ENCODE results near the gene CREB3L2.
"Not testable (repeated sequence)": the region's sequence is repeated elsewhere in the genome, so short reads cannot be mapped to it uniquely, and the experiment has no call there.

CREB3L2 gene, protein sequence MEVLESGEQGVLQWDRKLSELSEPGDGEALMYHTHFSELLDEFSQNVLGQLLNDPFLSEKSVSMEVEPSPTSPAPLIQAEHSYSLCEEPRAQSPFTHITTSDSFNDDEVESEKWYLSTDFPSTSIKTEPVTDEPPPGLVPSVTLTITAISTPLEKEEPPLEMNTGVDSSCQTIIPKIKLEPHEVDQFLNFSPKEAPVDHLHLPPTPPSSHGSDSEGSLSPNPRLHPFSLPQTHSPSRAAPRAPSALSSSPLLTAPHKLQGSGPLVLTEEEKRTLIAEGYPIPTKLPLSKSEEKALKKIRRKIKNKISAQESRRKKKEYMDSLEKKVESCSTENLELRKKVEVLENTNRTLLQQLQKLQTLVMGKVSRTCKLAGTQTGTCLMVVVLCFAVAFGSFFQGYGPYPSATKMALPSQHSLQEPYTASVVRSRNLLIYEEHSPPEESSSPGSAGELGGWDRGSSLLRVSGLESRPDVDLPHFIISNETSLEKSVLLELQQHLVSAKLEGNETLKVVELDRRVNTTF

DNA sequence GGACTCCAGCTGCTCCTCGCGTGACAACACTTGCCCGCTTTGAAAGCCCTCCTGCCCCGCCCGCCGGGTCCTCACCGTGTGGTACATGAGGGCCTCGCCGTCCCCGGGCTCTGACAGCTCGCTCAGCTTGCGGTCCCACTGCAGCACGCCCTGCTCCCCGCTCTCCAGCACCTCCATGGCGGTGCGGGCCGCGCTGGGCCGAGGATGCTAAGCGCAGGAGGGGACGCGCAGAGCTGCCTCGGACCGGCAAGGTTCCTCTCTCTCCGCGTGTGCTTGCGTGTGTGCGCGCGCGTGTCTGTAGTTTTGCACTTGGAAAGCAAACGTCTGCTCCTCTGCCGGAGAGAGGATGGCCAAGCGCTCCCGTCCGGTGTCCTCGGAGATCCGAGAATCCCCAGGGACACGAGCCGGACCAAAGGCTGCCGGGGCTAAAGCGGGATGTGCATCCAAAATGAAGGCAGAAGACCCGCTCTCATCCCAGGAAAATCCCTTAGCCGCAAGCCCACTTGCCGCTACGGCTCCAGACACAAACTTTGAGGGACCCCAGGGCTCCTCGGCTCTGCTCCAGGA, at the start of gene CREB3L2:
Gene CREB3L2, minus strand, starts transcription at position 558 of the 567 bp plus-strand sequence. Its CDS starts 381 bp downstream, at position 177.
- DNase-seq (ENCODE audit: low spot score), result no peak

DNA sequence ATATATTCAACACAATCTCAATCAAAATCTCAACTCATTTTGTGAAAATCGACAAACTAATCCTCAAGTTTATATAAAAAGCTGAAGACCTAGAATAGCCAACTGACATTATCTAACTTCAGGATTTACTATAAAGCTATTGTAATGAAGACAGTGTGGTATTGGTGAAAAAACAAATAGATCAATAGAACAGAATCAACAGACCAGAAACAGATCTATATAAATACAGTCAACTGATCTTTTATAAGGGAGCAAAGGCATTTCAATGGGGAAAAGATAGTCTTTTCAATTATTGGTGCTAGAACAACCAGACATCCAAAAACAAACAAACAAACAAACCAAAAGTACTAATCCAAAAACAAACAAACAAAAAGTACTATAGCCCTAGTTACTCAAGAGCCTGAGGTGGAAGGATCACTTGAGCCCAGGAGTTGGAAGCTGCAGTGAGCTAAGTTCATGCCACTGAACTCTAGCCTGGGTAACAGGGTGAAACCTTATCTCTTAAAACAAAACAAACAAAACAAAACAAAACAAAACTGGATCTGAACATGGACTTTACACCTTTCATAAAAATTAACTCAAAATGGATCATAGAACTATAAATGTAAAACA, 47.7 kb upstream of the CREB3L2 start:
- DNase-seq (ENCODE audit: low spot score), result no peak

DNA sequence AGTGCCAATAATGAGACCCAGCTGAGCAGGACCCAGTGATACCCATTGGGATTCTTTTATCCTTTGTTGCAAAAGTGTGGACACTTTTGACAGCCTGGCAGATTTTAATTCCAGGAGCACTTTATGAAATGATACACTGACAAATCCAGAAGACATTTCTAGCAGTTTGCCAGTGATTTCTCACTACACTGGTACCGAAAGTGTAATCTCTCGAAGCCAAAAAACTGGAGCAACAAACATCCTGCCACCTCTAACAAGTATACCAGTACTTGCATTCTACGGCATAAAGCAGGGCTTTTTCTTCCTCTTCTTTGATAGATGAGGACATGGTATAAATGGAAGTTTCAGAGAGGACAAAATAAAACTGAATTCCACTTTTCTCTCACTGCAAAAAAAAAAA, 46.0 kb upstream of the CREB3L2 start:
- DNase-seq (ENCODE audit: low spot score), result no peak

DNA sequence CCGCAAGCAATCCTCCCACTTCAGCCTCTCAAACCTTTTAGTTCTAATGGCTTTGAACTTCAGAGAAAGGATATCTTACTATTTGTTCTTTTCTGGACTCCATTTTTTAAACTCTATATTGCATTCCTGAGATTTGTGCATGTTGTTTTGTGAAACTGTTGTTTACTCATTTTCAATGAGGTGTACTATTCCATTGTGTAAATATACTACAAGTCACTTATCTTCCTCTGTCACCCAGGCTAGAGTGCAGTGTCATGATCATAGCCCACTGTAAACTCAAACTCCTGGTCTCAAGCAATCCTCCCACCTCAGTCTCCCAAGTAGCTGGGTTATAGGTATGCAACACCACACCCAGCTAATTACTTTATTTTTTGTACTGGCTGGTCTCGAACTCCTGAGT, 43.0 kb upstream of the CREB3L2 start:
- no peak for DNase-seq (ENCODE audit: low spot score)

DNA sequence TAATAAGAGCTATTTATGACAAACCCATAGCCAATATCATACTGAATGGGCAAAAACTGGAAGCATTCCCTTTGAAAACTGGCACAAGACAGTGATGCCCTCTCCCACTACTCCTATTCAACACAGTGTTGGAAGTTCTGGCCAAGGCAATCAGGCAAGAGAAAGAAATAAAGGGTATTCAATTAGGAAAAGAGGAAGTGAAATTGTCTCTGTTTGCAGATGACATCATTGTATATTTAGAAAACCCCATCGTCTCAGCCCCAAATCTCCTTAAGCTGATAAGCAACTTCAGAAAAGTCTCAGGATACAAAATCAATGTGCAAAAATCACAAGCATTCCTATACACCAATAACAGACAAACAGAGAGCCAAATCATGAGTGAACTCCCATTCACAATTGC, 38.2 kb upstream of the CREB3L2 start:
- DNase-seq (ENCODE audit: low spot score), result not testable (repeated sequence)

DNA sequence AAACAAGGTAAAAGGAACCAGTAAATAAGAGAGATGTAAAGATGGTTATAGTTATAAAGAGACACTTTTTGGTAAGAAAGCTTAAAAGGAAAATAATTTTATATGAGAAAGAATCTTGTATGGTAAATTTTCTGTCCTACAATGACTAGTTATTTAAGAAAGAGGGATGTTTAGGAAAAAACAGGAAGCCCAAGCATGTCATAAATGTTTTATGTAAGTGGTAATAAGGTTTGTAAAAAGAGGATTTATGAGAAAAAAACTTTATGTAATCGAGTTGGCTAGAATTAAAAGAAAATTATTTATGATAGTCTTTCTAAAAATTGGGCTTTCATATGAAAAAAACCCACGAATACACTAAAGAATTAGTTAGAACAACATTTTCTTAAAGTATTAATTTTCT, 34.2 kb upstream of the CREB3L2 start:
- no peak for DNase-seq (ENCODE audit: low spot score)

DNA sequence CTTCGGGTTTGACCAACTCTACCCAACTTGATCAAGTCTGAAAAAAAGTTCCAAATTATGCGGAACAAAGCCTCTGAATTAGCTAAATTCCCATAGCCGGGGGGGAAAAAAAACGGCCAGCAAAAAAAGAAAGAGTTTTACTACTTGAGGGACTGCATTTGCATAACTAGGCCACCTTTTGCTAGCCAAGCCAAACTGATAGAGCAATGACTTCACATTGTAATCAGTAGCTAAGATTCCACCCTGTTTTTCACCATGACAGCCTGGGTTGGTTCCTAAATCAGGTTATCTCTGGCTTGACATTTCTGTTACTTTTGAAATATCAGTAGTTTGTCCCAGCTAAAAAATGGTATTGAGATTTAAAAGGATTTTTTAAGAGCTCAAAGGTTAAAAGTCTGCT, 31.4 kb upstream of the CREB3L2 start:
- no peak for DNase-seq (ENCODE audit: low spot score)

DNA sequence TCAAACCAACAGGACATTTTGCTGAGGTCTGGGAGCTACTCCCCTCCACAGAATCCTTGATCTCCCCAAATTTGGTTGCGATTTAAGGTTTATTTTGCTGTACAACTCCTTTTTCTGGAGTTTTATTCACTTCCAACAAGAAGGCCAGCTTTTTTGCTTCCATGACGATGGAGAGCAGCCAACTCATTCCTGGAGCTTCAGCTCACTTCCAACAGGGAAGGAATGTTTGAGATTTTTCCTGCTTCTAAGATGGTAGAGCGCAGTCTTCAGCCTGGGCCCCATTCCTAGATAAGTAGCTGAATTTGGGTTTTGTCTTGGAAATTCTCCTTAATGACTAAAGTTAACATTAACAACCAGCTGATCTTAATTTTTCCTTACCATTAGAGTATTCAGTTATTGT, 30.9 kb upstream of the CREB3L2 start:
- DNase-seq (ENCODE audit: low spot score), result no peak

DNA sequence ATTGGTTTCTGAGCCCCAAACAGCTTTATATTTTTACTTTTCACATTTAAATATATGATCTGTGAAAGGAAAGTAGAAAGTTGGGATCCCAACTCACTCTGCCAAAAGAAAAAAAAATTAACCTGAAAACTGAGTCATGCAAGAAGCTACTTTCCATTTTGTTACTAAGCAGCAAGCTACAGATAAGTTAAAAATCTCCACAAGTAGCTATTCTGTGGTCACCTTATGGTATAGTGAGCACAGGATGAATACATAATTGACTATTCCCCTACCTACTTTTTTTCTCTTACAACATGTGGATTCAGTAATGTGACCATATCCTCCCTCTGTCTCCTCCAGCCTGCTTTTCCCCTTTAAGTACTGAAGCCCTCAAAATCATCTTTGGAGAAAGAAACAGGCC, 30.3 kb upstream of the CREB3L2 start:
- DNase-seq (ENCODE audit: low spot score), result no peak

DNA sequence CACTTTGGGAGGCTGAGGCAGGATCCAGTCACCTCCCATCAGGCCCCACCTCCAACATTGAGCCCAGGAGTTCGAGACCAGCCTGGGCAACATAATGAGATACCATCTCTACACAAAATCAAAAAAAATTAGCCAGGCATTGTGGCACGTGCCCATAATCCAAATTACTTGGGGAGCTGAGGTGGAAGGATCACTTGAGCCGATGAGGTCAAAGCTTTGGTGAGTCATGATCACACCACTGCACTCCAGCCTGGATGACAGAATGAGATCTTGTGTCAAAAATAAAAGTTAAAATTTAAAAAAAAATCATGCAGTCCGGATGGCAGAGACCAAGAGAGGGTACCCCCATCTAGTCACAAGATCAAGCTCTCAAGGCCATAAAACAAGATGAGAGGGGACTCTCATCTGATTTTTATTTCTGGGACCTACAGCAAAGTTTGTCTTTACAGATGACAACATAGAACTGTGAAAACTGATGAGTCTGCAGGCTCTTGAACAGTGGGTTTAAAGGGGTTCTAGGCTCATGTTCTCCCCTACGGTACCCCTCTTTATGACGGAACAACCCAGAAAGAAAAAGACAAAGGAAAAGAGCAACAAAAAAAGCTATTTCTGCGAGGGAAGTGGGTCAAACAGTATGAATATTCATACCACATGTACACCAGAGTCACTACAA, 28.9 kb upstream of the CREB3L2 start:
- DNase-seq (ENCODE audit: low spot score), result no peak

DNA sequence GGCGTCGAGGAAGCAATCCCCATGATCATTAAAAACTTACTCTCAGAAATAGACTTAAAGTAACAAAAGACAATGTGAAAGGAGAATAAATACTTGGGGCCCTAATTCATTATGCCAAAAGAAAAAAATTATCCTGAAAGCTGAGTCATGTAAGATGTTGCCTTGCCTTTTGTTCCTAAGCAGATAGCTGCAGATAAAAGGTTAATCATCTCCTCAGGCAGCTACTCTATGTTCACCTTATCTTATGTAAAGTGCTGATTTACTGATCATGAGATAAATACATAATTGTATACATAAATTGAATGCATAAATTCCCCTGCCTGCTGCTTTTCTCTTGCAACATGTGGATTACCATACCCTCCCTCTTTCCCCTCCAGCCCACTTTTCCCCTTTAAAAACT, 28.1 kb upstream of the CREB3L2 start:
- no peak for DNase-seq (ENCODE audit: low spot score)

DNA sequence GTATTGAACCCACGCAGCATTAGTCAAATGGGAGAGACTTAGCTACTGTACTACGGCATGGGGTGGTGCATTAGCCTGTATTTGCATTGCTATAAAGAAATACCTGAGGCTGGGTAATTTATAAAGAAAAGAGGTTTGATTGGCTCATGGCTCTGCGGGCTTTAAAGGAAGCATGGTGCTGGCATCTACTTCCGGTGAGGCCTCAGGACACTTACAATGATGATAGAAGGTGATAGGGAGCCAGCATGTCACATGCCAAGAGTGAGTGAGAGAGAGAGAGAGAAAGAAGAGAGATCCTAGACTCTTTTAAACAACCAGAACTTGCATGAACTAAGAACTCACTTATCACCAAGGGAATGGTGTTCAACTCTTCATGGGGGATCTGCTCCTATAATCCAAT, 27.2 kb upstream of the CREB3L2 start:
- no peak for DNase-seq (ENCODE audit: low spot score)

DNA sequence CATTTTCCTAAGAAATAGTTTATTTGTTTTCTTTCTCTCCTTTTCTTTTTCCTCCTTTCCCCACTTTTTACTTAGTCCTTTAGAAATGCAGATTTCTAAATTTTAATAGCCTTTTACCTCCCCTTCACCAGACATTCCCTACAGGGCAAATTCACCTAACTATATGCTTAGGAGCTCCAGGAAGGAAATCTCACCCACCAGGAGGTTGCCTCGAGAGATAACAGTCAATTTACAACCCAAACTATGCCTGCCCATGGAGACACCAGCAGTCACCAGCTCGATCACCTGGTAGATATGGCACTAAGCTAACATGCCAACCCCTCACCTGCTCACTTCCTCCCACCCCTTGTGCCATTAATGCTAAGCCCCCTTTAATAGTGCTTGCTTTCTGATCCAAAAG, 25.2 kb upstream of the CREB3L2 start:
- DNase-seq (ENCODE audit: low spot score), result no peak

DNA sequence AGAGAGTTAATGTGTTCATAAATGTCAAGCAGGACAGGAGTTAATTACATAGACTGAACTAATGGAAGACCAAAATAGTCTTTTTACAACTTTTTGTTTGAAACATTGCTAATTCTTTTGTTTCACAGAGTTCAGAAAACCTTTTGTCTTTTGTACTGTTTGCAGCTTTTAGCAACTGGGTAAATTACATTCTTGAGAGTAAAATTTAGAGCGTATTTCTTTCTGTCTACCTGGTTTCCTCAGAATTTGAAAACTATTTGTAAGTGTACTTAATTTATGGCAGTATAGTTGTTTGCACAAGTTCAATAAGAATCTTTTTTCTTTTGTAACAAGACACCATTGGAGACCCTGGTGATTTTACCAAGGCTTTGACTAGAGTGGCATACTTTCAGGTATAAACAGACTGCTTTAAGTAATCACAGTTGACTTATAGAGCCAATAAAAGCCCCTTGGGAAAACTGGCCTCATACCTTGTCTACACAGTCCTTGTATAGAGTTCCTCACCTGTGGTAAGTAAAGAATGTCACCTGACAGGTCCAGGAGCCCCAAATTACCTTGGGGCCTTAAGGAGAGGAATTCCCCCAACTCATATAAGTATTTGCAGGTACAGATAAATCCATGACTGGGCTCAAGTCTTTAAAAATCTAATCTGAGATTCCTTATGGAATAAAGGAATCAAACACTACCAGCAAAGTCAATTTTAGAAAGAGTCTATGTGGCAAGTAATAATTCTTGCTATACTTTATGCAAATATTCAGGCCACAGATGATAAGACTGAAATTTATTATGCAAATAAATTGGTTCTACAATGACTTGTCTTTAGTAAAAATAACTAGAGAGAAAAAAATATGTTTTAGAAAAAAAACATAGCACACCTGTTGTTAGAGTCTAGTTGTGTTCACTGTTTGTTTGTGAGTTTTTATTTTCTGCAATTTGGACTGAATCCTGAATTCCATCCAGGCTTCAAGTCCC, 23.6 kb upstream of the CREB3L2 start:
- no peak for DNase-seq (ENCODE audit: low spot score)

DNA sequence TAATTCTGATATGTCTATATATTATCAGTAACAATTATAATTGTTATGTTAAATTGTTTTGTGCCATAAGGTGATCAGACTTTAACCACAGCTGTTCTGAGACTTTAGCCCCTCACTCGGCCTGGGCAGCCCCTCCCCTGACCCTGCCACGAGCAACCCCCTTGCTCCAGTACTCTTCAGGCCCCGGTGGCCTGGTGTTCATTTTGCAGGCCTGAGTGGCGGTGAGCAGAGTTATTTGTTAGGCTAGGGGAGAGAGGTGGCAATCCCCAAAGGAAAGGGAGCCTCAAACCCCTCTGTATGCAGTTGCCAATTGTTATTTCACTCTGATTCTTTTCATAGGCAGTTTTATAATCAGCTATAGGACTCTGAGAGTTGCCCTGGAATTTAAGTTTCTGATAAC, 22.9 kb upstream of the CREB3L2 start:
- DNase-seq (ENCODE audit: low spot score), result no peak

DNA sequence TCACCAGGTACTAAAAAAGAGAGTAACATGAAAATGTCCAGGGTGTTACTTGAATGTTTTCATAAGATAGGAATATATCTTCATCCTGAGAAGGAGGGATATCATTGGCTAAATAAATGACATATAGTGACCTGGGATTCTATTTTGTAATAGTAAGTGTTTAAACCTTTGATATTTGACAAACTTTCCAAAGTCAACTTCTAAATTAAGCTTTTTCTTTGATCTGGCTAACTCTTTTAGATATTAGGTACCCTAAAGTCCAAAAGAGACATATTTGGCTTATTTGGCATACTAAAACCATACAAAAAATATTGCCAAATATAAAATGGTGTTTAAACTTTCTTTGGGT, 22.4 kb upstream of the CREB3L2 start:
- no peak for DNase-seq (ENCODE audit: low spot score)

DNA sequence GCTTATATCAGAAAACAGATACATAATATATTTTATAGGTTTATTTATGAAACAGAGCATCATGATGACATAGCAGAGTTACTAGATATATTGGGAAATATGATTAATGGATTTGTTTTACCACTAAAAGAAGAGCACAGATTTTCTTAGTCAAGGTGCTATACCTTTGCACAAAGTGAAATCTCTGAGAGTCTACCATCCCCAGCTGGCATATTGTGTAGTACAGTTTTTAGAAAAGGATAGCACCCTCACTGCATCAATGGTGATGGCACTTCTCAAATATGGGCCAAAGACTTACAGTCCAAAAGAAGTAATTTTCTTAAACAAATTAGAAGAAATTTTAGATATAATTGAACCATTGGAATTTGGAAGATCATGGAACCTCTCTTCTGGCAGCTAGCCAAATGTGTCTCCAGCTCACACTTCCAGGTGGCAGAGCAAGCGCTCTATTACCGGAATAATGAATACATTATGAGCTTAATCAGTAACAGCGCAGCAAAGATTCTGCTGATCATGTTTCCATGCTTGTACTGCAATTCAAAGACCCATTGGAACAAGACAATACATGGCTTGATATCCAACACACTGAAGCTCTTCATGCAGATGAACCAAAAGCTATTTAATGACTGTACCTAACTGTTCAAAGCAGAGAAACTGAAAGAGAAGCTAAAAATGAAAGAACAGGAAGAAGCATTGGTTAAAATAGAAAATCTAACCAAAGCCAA, 21.9 kb upstream of the CREB3L2 start:
- DNase-seq (ENCODE audit: low spot score), result no peak

DNA sequence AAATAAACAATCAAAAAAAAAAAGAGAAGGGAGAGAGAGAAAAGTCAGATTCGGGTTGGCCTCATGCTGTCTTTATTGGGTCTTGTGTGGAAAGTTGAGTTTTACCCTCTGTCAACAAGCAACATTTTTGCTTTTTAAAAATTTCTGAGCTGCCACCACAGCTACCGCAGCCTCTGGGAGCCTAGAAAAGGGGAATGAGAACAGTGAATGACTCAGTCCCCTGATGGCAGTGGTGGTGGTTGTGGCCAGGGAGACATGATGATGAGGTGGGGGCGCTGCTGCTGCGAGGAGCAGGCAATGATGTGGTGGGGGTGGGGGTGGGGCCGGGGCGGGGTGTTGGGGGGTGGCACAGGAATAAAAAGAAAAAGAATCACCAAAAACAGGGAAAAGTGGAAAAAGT, 20.0 kb upstream of the CREB3L2 start:
- DNase-seq (ENCODE audit: low spot score), result no peak

DNA sequence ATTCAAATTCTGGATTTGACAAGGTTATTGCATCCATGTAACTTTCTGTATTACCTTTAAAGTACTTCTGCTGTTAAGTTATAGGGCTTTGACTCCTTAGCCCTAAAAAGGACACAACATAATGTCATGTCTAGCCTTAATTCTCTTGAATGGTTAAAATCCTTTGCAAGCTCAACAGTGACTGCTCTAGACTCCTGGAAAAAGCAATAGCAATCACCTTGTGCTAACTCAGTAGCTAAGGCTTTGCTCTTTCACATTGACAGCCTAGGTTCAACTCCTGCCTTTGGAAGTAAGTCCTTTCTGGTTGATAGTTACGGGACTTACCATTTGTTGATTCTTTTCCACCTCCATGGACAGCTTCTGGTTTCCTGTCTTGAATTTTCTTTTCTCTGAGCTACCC, 16.1 kb upstream of the CREB3L2 start:
- no peak for DNase-seq (ENCODE audit: low spot score)

DNA sequence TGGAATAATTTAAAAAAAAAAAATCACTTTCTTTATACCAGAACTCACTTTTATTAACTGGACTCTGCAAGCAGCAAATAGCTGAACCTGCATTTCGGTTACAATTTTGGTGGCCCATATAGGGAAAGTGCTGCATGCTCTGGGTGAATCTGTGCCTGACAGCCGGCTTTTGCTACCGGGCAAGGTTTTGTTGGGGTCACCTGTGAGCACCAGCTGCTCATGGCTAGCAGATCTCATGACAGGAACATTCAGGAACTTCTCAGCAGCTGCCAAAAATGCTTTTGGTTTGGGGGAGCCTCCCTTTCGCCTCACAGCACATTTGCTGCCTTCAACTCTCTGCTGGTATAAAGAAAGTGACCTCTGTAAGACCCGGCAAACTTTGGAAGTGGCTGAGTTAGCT, 13.2 kb upstream of the CREB3L2 start:
- no peak for DNase-seq (ENCODE audit: low spot score)

DNA sequence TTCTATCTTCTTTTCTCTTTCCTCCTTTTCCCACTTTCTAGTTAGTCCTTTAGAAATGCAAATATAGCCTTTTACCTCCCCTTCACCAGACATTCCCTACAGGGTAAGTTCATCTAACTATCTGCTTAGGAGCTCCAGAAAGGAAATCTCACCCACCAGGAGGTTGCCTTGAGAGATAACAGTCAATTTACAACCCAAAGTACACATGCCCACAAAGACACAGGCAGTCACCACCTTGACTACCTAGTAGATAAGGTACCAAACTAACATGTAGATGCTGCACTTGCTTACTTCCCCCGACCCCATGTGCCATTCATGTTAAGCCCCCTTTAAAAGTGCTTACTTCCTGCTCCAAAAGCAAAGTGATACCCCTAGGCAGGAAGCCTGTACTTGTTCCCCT, 12.8 kb upstream of the CREB3L2 start:
- no peak for DNase-seq (ENCODE audit: low spot score)
